Measurements from ENCODE around the gene GMNN.
"Not testable (repeated sequence)": the region's sequence is repeated elsewhere in the genome, so short reads cannot be mapped to it uniquely, and the experiment has no call there.

GRCh38 chr6:24754378-24754777, 20.4 kb upstream of the GMNN start:
- TF ChIP-seq, protein P1, sequence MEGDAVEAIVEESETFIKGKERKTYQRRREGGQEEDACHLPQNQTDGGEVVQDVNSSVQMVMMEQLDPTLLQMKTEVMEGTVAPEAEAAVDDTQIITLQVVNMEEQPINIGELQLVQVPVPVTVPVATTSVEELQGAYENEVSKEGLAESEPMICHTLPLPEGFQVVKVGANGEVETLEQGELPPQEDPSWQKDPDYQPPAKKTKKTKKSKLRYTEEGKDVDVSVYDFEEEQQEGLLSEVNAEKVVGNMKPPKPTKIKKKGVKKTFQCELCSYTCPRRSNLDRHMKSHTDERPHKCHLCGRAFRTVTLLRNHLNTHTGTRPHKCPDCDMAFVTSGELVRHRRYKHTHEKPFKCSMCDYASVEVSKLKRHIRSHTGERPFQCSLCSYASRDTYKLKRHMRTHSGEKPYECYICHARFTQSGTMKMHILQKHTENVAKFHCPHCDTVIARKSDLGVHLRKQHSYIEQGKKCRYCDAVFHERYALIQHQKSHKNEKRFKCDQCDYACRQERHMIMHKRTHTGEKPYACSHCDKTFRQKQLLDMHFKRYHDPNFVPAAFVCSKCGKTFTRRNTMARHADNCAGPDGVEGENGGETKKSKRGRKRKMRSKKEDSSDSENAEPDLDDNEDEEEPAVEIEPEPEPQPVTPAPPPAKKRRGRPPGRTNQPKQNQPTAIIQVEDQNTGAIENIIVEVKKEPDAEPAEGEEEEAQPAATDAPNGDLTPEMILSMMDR (IDR thresholded peaks at IDR 0.05; ENCODE audit: poor library complexity, severe bottlenecking), result not testable (repeated sequence)
- not testable (repeated sequence) for TF ChIP-seq POLR2AphosphoS5 (IDR thresholded peaks at IDR 0.05); EZH2 (IDR thresholded peaks at IDR 0.05; ENCODE audit: borderline replicate concordance, insufficient read depth, low read length, poor library complexity, severe bottlenecking)

All from neural cell (in vitro differentiated cells).